ENCODE data around the gene NCF2. TPM values are rescaled to one million over a fixed set of nuclear protein-coding genes. Genes with fewer than 3 reads are reported as not detected.

The NCF2 gene
- total RNA-seq, 1 donor from 2014 or later = not detected

DNA sequence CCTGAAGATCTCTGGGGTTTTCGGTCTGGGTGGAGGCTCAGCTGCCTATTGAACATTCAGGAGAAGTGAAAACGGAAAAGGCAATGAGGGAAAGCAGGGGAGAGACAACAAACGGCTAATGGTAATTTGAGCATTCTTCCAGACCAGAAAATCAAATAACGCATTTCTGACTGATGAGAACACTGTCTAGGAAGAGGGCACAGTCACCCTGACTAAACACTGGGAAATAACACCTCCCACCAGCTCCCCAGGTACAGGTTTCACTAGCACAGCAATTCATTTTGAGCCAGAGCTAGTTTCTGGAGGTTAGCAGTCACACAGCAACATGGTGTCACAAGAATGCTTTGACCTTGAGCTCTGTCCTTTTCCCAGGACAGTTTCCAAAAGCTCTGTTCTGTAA is 21.1 kb downstream of the NCF2 start:
- no peaks in the 10 kb centered on the region for H3K36me3 Mint-ChIP-seq (ENCODE audit: unreplicated experiment)
- no peaks in the 10 kb centered on the region for H3K9me3 Mint-ChIP-seq (ENCODE audit: unreplicated experiment)
- no peaks in the 10 kb centered on the region for H3K27me3 Mint-ChIP-seq (ENCODE audit: unreplicated experiment)
- peaks cover 7% of the 10 kb centered on the region for H3K4me1 Mint-ChIP-seq (ENCODE audit: unreplicated experiment)
- DNase-seq (ENCODE audit: extremely low spot score, unreplicated experiment) = no peak
- TF ChIP-seq, protein P1, sequence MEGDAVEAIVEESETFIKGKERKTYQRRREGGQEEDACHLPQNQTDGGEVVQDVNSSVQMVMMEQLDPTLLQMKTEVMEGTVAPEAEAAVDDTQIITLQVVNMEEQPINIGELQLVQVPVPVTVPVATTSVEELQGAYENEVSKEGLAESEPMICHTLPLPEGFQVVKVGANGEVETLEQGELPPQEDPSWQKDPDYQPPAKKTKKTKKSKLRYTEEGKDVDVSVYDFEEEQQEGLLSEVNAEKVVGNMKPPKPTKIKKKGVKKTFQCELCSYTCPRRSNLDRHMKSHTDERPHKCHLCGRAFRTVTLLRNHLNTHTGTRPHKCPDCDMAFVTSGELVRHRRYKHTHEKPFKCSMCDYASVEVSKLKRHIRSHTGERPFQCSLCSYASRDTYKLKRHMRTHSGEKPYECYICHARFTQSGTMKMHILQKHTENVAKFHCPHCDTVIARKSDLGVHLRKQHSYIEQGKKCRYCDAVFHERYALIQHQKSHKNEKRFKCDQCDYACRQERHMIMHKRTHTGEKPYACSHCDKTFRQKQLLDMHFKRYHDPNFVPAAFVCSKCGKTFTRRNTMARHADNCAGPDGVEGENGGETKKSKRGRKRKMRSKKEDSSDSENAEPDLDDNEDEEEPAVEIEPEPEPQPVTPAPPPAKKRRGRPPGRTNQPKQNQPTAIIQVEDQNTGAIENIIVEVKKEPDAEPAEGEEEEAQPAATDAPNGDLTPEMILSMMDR (IDR thresholded peaks at IDR 0.05) = no peak
- H3K4me3 Mint-ChIP-seq (ENCODE audit: unreplicated experiment) = no peak overlapping the region
- no peak overlapping the region for H3K27ac Mint-ChIP-seq (ENCODE audit: unreplicated experiment)

DNA sequence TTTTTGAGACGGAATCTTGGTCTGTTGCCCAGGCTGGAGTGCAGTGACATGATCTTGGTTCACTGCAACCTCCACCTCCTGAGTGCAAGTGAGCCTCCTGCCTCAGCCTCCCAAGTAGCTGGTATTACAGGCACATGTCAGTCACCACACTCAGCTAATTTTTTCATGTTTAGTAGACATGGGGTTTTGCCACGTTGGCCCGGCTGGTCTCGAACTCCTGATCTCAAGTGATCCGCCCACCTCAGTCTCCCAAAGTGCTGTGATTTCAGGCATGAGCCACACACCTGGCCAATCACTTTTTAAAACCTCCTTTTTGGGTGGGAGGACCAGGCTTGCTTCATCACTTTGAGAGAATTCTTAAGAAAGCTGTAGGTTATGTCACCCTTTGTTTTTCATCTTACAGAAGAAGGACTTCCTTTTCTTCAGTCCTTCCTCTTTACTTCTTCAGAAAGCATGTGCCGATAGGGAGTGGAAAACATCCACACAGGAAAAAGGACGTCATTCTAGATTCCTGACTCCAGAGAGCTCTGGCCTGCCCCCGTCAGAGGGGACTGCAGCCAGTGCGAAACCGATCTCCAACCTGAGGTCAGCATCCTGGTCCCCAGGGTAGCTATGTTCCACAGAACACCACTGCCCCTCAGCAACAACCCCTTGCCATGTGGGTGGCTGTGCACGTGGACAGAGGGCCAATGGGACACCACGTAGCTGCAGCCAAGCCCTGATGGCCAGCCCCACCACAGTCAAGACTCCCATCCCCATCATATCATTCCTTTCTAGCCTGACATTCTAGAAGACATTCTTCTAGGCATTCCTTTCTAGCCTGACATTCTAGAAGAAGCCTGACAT is 21.9 kb downstream of the NCF2 start:
- Mint-ChIP-seq H3K4me3 (ENCODE audit: unreplicated experiment) (no peak overlapping the region), H3K27ac (ENCODE audit: unreplicated experiment) (no peak overlapping the region), H3K27me3 (ENCODE audit: unreplicated experiment) (no peaks in the 10 kb centered on the region), H3K4me1 (ENCODE audit: unreplicated experiment) (peaks cover 7% of the 10 kb centered on the region), H3K9me3 (ENCODE audit: unreplicated experiment) (no peaks in the 10 kb centered on the region), H3K36me3 (ENCODE audit: unreplicated experiment) (no peaks in the 10 kb centered on the region)
- peak; percentile 69 for DNase-seq (ENCODE audit: extremely low spot score, unreplicated experiment)
- TF ChIP-seq, protein P1 (IDR thresholded peaks at IDR 0.05) = no peak

DNA sequence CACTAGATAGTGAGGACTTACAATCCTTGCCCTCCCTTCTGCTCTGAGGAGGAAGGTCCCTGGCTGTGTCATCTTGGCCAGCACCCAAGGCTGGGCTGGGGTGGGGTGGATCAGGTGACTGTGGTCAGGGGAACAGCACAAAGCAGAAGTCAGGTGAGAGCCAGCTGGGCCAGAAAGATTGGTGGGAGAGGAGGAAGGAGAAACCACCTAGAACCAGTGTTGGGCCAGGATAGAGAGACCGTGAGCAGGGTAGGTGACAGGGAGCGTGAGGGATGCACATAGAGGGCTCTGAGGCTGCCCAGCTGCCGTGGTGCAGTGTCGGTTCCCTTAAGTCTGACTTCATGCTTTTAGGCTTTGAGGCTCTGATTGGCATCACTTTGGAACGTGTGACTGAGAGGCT is 22.7 kb downstream of the NCF2 start:
- no peaks in the 10 kb centered on the region for H3K36me3 Mint-ChIP-seq (ENCODE audit: unreplicated experiment)
- H3K9me3 Mint-ChIP-seq (ENCODE audit: unreplicated experiment) = no peaks in the 10 kb centered on the region
- no peak overlapping the region for H3K4me3 Mint-ChIP-seq (ENCODE audit: unreplicated experiment)
- peaks cover 7% of the 10 kb centered on the region for H3K4me1 Mint-ChIP-seq (ENCODE audit: unreplicated experiment)
- no peaks in the 10 kb centered on the region for H3K27me3 Mint-ChIP-seq (ENCODE audit: unreplicated experiment)
- TF ChIP-seq, protein P1 (IDR thresholded peaks at IDR 0.05) = no peak
- no peak overlapping the region for H3K27ac Mint-ChIP-seq (ENCODE audit: unreplicated experiment)
- DNase-seq (ENCODE audit: extremely low spot score, unreplicated experiment) = peak; percentile 53

DNA sequence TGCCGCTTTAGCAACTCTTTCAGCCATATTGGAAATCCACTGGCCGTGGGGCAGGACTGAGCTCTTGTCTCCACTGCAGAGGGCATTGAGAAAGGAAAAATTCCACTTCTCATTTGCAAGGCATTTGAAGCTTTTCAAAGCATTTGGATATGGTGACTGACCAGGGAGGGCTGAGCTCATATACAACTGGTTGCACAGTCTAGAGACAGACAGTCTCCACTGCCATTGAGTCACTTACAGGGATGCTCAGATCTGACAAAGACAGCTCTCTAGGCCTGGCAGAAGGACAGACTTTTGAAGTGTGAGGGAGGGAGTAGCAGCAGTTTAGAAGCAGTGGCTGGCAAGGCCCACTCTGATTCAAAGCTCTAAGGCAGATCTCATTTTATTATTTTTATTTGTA is 24.2 kb downstream of the NCF2 start:
- Mint-ChIP-seq H3K9me3 (ENCODE audit: unreplicated experiment) (no peaks in the 10 kb centered on the region), H3K27ac (ENCODE audit: unreplicated experiment) (no peak overlapping the region), H3K36me3 (ENCODE audit: unreplicated experiment) (no peaks in the 10 kb centered on the region), H3K4me3 (ENCODE audit: unreplicated experiment) (no peak overlapping the region), H3K4me1 (ENCODE audit: unreplicated experiment) (peaks cover 7% of the 10 kb centered on the region), H3K27me3 (ENCODE audit: unreplicated experiment) (no peaks in the 10 kb centered on the region)
- DNase-seq (ENCODE audit: extremely low spot score, unreplicated experiment) = no peak
- TF ChIP-seq, protein P1 (IDR thresholded peaks at IDR 0.05) = no peak

DNA sequence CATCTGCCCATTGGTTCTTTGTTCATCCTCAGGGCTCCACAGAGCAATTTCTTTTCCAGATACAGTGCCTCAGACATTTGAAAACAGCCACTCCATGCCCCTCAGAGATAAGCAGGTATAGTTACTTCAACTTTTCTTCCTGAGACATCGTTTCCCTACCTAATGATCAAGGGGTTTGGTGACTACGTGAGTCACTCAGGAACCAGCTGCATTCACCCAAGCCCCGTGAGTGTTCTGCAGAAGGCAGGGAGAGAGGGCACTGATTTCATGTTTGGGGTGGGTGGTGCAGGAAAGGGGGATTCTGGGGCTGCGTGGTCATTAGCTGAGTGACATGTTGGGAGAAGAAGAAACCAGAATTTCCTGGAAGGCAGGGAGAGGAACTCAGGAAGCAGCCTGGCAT is 25.0 kb downstream of the NCF2 start:
- no peak for DNase-seq (ENCODE audit: extremely low spot score, unreplicated experiment)

More for the DNA sequence above, 25.0 kb downstream of the NCF2 start:
- Mint-ChIP-seq H3K4me1 (ENCODE audit: unreplicated experiment) (peaks cover 7% of the 10 kb centered on the region), H3K27ac (ENCODE audit: unreplicated experiment) (no peak overlapping the region), H3K9me3 (ENCODE audit: unreplicated experiment) (no peaks in the 10 kb centered on the region), H3K27me3 (ENCODE audit: unreplicated experiment) (no peaks in the 10 kb centered on the region), H3K36me3 (ENCODE audit: unreplicated experiment) (no peaks in the 10 kb centered on the region), H3K4me3 (ENCODE audit: unreplicated experiment) (no peak overlapping the region)
- TF ChIP-seq, protein P1 (IDR thresholded peaks at IDR 0.05) = no peak

Data from osteocyte (in vitro differentiated cells).